Activated CD8-positive, alpha-beta memory T cell treated with anti-CD3 and anti-CD28 coated beads, Interleukin-2, amount 50 U/mL, for 48 hours (primary cell): ENCODE data around the gene EML2.
"Not testable (repeated sequence)": the region's sequence is repeated elsewhere in the genome, so short reads cannot be mapped to it uniquely, and the experiment has no call there.

Experiments used
- DNase-seq: peaks from one replicate; pipeline ENCODE4 v3.0.0-alpha.2; 2020

The EML2 gene

DNA sequence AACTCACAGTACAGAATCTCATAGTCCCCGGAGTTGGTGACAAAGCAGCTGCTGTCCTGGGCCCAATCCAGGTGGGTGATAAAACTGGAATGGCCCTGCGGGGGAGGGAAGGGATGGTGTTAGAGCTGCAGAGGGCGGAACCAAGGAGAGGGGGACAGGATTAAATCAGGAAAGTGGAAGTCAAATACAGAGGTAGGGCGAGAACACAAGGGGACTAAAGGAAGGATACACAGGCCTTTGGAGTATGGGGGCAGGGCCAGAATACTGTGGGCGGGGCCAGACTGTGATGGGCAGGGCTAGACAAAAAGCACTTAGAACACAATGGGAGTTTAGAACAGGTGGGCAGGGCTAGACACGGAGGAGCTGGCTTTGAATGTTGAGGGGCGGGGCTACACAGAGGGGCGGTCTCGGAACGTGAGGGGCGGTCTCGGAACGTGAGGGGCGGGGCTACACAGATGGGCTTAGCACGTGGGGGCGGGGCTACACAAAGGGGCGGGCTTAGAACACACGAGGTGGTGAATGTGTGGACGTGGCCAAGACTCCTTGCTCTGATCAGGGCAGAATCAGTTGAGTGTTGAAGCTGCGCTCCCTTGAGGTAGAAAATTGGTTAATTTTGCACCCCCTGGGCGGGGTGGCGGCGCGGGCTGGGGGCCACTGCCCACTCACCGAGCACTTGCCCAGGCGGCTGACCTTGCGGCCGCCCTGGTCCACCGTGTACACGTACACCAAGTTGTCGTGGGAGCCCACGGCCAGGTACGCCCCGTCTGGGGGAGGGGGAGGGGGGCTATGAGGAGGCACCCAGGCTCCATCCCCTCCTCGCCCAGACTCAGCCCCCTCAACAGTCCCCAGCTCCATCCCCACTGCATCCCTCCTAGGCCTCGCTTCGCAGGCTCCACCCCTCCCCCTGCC, 23.1 kb downstream of the EML2 start:
- peak; percentile 93 for DNase-seq

DNA sequence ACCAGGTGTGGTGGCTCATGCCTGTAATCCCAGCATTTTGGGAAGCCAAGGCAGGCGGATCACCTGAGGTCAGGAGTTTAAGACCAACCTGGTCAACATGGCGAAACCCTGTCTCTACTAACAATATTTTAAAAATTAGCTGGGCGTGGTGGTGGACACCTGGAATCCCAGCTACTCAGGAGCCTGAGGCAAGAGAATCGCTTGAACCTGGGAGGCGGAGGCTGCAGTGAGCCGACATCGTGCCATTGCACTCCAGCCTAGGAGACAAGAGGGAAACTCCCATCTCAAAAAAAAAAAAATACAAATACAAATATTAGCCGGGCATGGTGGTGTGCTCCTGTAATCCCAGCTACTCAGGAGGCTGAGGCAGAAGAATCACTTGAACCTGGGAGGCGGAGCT, 24.1 kb downstream of the EML2 start:
- DNase-seq = not testable (repeated sequence)

- DNase-seq = no peak
Measured at GRCh38 chr19:45613926-45614725, 25.1 kb downstream of the EML2 start.

DNA sequence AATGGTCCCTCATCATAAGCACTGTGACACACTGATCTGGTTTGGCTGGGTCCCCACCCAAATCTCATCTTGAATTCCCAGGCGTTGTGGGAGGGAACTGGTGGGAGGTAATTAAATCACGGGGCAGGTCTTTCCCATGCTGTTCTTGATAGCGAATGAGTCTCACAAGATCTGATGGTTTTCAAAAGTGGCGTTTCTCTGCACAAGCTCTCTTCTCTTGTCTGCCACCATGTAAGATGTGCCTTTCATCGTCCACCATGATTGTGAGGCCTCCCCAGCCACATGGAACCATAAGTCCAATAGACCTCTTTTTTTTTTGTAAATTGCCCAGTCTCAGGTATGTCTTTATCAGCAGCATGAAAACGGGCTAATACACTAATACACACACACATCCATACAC, 30.2 kb downstream of the EML2 start:
- DNase-seq = no peak

DNA sequence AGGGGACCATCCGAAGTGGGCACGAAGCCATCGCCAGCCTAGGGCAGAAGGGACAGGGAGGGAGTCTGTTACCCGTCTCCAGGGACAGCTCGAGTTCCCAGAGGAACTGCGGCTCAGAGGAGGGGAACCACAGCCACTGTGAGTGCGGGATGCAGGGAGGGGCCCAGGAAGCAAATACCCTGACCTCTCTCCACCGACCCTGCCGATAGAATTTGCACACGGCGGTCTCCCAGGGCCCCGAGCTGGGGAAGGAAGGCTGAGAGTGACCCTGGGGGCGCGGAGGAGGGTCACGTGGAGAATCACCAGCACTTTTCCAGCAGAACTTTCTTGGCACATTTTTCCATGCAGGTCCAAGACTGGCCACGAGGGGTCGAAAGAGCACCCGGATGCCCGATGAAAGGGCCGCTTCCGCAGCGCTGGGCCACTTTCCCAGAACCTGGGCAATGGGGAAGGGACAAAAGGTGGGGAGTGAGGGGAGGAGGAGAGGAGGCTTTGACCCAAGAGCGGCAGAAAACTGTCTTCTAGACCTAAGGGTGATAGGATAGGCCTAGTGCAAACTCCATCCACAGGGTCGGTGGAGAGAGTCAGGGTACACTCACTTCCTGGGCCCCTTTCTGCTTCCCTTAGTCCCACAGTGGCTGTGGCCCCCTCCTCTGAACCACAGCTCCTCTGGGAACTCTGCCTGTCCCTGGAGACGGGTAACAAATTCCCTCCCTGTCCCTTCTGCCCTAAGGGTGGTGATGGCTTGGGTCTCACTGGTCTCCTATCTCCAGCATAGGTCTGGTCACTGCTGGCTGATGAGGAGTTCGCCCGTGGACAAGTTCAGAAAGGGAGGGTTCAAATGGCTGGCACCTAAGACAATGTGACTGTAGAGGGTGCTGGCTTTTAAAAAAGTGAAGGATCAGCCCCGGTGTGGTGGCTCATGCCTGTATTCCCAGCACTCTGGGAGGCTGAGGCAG, 31.8 kb downstream of the EML2 start:
- peak; percentile 74 for DNase-seq

- DNase-seq = no peak
Measured at GRCh38 chr19:45601524-45602374, 37.4 kb downstream of the EML2 start, which contains the start of gene GPR4. Gene GPR4 (minus strand): TSS chr19:45602212. CDS start chr19:45591866, 10,346 bp downstream.

DNA sequence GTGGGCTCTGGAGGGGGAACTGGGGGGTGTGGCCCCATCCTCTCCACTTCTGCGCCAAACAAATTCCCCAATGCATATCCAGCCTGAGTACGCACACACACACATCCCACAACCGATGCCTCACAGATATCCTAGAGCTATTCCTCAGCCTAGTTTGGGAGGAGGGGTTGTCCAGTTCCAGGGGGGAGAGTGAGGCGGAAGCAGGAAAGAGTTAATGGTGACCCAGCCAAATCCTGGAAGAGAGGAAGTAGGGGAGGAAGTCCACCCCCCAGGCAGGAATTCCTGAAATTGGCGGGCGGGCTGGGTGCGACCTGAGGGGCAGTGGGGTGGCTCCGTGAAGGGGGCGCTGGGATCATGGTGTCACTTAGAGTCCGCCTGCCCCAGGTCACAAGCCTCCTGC, 38.1 kb downstream of the EML2 start:
- DNase-seq = no peak

DNA sequence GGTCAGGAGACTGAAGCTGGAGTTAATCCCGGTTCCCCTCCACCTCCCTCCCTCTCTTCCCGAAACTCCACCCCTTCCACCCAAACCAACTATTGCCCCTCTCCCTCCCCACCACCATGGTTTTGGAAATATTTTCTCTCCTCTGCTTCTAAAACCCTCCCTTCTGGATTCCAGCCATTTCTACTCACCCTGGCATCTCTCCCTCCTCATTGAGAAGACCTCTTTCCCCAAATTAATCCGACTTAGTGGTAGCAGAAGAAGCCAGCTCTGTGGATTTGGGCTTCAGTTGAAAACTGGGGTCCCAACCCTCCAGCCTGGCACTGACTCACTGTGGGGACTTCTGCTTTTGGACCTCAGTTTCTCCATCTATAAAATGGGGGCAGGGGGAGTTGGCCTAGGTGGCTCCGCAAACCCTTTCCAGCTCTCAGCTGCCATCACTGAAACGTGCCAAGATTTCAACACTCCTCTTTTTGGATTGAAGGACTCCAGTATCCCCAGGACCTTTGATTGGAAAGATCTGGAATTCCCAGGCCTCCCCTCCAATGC, 38.8 kb downstream of the EML2 start:
- DNase-seq = no peak

- DNase-seq = no peak
Measured at GRCh38 chr19:45599286-45599685, 39.9 kb downstream of the EML2 start.

- no peak for DNase-seq
Measured at GRCh38 chr19:45598267-45599001, 40.8 kb downstream of the EML2 start.

DNA sequence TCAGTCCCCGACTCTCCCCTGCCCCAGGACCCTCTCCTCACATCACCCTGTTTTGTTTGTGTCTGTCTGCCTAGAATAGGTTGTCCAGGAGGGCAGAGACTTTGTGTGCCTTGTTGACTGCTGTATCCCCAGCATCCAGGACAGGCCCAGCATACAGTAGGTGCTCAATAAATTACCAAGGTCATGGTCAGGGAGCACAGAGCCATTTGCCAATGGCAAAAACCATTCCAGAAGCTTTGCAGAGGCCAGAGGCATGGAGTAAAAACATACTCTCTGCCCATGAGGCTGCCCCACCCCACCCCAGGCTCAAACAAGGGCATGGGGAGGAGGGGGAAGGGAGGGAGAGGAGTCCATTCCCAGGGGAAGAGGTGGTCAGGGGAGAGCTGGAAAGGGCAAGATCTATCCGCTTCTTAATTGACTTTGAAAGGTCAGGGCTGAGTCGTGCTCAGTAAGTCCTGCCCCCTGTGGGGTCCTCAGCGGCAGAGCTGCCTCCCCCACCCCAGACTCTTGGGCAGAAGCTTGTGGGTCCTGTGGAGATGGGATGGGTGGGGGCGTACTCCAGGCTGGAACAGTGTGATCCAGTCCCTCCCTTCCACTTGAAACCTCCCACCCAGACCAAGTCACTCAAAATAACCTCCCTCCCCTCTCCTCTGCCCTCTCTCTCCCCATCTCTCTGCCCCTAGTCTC, 41.6 kb downstream of the EML2 start:
- no peak for DNase-seq

DNA sequence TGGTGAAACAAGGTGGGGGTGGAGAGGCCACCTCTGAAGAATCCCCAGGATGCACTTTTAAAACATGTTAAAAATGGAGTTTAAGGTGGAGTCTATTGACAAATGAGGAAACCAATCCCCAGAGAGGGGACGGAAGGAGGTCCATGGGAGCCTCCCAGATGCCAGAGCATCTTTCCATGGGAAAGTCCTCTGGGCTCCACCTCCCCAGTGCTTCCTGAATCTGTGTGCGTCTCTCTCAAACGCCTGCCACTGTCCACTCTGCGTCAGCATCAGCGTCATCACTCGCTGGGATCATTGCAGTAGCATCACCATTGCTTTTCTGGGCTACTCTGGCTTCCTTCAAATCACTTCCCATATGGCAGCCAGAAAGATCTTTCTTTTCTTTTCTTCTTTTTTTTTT, 43.4 kb downstream of the EML2 start:
- DNase-seq = no peak

DNA sequence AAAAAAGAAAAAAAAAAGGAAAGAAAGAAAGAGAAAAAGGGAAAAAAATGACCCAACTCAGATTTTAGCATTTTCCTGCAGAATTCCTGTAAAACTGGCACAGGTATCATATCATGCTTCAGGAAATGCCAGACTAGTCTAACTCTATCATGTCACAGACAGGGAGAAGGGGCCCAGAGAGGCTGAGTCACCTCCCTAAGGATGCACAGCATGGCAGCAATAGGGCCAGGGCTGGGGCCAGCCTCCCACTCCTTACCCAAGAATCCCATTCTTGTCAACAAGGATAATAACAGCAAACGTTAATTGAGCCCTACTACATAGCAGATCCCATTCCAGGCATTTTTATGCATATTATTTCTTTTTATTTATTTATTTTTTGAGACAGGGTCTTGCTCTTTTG, 45.7 kb downstream of the EML2 start:
- no peak for DNase-seq

- no peak for DNase-seq
Measured at GRCh38 chr19:45592366-45592765, 46.8 kb downstream of the EML2 start.

DNA sequence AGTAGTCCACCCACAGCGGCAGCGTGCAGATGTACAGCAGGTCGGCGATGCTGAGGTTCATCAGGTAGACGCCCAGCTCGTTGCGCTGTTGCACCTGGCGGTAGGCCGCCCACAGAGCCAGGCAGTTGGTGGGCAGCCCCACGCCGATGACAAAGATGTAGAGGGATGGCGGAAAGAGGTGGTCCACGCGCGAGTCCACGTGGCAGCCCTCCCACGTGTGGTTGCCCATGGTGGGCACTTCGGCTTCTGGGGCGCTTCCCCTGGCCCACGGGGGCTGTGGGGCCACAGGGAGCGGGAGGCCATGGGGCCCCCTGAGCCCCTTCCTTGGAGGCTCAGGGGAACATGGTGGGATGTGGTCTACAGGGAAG, 47.6 kb downstream of the EML2 start:
- no peak for DNase-seq

GRCh38 chr19:45591004-45591637, 48.1 kb downstream of the EML2 start:
- peak; percentile 71 for DNase-seq

- no peak for DNase-seq
Measured at GRCh38 chr19:45590300-45591003, 48.7 kb downstream of the EML2 start.

- no peak for DNase-seq
Measured at GRCh38 chr19:45589768-45590167, 49.4 kb downstream of the EML2 start.

DNA sequence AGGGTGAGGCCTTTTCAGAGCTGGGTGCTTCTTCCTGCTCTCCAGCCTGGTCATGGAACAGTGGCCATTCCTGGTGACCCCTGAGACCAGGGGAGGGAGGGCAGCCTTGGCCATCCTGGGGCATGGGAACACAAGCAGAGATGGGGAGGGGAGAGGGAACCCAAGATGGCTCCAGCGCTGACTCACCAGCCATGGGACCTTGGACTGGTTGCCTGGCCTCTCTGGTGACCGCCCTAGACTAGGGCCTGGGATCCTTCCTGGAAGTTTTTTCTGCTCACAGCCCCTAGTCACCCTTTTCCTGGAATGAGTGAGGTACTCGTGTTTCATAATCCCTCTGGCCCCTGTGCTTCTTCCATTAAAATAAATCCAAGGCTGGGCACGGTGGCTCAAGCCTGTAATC, 51.3 kb downstream of the EML2 start:
- DNase-seq = no peak
